Stimulated activated CD4-positive, alpha-beta T cell treated with anti-CD3 and anti-CD28 coated beads, Interleukin-12 subunit alpha, Interleukin-12 subunit beta, amount 100 ng/mL, for 24 hours (primary cell): ENCODE measurements around the gene LIF.
"Not testable (repeated sequence)": the region's sequence is repeated elsewhere in the genome, so short reads cannot be mapped to it uniquely, and the experiment has no call there.

Source experiments
- DNase-seq, 2 experiments: peaks; one replicate each; pipeline ENCODE4 v3.0.0-alpha.2; 2020; ENCODE audit warnings: low read depth in 2 of 2

Gene LIF

DNA sequence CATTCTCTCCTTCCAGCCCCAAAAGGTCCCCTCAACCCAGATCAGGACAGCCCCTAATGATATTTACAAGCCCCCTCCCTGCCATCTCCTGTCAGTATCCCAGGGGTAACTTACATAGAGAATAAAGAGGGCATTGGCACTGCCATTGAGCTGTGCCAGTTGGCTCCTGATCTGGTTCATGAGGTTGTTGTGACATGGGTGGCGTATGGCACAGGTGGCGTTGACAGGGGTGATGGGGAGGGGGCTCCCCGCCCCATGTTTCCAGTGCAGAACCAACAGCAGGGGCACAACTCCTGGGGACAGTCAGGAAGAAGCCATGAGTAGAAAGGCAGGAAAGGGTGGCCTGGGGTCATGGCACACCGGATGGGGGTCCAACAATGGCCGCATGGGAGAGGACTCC lies 1.9 kb downstream of the LIF start:
- DNase-seq, result no peak

DNA sequence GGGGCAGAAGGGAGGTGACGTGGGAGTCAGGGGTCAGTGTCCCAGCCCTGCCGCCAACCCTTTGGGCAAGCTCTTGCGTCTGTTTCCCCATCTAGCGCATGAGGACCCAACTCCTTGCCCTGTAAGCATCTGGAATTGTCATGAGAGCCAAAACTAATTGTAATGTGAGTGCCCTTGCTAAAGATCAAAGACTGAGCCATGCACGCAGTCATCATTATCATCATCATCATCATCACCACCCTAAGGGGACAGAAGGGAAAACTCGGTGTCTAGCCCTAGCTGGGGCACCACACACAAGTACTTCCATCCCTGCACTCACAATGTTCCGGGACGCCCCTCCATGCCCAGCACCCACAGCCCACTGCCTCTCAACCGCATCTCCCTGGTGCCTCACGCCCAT lies 2.5 kb downstream of the LIF start:
- DNase-seq, result no peak

DNA sequence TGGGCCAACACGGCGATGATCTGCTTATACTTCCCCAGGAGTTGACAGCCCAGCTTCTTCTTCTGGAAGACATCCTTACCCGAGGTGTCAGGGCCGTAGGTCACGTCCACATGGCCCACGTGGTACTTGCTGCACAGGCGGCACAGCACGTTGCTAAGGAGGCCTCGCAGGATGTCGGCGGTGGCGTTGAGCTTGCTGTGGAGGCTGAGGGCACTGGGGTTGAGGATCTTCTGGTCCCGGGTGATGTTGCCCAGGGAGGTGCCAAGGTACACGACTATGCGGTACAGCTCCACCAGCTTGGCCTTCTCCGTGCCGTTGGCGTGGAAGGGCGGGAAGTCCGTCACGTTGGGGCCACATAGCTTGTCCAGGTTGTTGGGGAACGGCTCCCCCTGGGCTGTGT lies 2.9 kb downstream of the LIF start:
- peak in 1 of 2 experiments; percentile 47 for DNase-seq

DNA sequence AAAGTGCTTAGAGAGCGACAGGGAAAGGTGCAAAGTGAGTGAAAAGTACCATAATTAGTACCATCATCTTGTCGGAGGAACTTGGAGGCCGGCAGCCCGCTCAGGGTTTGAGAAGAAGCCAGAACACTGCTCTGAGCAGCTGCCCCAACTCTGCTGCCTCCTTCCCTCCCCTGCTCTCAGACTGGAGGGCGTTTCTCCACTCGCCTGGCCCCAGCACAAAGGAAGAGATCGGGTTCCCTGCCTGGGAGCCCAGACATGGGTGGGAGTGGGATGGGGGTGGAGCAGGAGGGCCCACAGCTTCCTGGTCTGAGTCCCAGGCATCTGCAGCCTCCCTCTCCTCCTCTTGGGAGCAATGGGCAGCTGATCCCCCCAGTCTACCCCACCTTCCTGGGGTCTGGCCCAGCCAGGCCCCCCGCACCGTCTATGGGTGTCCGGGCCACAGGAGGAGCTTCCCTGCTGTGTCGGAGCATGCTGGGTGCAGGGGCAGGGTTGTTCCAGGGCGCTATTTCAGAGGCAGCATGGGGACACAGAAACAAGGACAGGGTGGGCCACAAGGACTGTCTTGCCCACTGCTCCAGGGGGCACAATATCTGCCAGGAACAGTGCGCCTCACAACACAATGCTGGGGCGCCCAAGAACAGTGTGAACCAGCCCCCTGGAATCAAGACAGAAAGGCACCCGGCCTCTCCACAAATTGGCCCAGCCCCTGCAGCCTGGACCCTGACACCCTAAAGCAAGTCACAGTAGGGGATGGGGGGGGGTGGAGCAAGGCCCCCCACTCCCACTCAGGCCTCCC lies 4.8 kb downstream of the LIF start:
- peak in 1 of 2 experiments; percentile 44 for DNase-seq

DNA sequence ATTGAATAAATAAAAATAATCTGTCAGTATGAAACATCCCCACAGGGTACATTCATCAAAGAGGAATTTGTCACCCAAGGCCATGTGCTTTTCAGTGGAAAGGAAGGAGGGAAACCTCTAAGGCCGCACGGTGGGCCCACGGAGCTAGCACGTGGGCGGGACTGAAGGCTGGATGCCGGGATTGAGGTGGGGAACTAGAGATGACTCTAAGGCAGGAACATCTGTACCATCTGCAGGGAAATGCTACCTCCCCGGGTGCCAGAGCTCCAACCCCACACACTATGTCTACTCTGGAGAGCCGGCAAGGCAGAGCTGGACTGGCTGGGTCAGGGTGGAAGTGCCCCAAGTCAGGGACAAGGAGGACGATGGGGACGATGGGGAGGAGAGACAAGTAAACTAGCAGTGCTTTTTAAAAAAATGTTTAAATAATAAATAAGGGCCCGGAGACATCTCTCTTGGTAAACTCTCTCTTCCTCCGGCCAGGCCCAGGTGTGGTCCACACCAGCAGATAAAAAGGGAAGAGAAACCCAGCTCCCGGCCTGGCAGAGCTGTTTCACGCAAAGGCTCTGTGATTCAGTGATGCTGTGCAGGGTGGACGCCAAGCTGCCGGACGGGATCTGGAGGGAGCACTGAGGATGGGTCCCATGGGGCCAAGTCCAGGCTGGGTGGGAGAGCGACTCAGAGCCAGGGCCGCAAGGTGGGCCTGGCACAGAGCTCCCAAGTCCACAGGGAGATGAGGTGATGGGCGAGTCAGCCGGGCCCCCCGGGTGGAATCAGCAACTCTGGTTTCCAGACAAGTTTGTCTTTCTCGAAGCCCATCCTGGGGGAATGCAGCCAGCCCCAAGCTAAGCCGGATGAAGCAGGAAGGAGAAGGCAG lies 5.8 kb downstream of the LIF start:
- DNase-seq, result peak in 1 of 2 experiments; percentile 41

DNA sequence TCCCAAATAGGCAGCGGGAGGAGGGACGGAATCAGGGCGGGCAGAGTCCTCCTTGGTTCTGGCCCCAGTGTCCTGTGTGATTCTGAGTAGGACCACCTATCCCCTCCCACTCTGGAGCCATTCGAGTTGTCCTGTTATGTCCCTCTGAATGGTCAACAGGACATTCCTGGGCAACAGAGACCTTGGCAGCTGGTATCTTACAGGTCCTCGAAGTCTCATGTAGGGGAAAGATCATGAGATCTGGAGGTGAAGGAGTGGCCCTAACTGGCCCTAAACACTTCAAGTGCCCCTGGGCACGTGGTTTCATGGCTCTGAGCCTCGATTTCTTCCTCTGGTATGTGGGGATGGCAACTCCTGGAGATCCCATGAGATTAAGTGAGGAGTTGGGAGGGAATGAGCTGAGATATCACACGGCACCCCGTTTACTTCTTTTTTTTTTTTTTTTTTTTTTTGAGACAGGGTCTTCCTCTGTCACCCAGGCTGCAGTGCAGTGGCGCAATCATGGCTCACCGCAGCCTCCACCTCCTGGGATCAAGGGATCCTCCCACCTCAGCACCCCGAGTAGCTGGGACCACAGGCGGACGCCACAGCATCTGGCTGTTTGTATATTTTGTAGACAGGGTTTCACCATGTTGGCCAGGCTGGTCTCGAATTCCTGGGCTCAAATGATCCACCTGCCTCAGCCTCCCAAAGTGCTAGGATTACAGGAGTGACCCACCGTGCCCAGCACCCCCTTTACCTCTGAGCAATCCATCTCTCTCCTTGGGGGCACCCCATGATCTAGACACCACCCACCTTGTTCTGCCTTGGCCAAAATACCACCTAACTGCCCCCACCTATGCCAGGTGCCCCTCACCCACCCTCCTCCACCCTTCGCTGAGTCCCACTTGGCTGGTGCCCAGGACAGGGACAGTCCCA lies 6.8 kb downstream of the LIF start:
- DNase-seq, result peak in 1 of 2 experiments; percentile 55

DNA sequence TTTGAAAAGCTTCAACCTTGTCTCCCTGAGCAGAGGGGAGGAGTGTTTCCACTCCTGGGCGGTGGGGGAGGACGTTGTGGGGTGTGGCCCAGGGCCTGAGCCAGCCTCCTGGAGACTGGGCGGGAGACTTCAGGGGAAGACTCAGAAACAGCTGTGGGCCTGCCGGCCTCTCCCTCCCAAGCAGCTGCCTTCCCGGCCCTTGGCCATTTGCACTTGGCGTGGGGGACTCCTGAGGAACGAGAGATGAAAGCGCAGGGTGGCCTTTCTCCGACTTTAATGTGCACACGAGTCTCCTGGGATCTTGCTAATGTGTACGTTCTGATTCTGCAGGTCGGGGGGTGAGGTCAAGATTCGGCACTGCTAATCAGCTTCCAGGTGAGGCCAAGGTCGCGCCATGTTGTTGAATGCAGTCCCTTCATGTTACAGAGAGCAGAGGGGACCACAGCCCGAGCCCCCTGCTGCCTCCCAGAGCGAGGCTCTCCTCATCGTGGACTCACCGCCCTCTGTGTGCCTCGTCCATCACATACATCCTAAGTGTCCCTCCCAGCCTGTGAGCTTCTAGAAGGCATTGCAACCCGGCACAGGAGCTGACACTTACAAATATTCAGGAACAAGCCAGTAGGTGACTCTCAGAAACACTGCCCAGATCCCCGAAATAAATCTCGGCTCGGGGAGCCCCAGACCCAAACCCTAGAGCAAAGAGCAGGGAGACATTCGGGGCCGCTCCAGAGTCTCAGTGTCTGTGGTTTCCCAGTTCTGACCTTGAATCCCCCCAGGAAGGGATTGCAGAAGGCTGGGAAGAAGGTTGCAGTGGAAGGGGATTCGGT lies 7.7 kb downstream of the LIF start:
- peak in 1 of 2 experiments; percentile 50 for DNase-seq

DNA sequence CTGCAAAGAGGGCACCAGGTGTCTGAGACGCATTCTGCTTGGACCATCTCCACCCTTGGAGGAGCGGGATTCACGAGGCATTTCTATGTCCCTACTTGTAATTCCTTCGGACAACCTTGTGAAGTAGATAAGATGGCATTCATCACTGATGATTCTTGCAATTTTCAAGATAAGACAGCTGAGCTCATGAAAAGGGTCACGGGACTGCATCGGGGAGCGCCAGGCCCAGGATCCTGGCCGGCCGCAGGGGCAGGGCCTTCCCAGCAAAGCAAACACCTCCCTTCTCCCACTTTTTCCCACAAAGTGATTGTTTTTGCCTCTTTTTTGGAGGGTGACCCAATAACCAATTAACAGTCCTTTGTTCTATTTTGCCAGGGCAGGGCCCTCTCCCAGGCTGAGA lies 8.4 kb downstream of the LIF start:
- DNase-seq, result no peak

DNA sequence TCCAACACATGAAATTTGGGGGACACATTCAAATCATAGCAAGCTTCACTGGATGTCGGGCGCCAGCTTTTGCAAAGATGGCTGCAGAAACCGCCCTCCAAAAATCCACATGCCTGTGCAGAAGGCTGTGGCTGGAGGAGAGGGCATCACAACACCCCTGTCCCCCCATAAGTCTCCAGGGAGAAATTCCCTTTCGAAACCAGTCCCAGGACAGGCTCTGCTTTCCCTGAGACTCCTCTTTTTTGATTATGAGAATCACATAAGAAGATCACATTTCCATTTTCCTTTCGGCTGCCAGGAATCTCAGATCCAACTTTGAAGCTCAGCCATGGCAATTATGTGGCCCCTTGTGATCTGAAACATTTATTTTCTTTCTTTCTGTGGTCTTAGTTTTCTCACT lies 9.7 kb downstream of the LIF start:
- DNase-seq, result no peak

DNA sequence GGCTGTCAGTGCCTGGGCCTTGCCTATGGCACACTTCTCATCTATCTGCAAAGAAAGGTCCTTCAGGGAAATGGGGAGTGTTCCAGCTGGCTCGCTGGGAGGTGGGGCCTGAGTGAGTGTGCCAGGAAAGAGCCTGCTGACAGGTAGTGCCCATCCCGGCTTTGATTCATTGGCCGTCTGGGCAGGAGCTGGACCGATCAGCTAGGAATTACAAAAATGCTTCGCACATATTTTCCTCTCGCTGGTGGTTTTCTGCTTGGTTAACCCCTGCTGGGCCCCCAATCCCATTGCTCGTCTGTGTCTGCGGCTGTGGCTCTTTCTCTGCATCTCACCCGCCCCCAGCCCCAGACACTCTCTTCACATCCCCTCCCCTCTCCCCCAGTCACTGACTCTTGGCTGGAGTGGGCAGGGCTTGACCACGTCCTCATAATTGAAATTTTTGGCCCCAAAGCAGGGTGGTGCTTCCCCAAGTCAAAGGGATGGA lies 10.8 kb downstream of the LIF start:
- DNase-seq, result no peak

DNA sequence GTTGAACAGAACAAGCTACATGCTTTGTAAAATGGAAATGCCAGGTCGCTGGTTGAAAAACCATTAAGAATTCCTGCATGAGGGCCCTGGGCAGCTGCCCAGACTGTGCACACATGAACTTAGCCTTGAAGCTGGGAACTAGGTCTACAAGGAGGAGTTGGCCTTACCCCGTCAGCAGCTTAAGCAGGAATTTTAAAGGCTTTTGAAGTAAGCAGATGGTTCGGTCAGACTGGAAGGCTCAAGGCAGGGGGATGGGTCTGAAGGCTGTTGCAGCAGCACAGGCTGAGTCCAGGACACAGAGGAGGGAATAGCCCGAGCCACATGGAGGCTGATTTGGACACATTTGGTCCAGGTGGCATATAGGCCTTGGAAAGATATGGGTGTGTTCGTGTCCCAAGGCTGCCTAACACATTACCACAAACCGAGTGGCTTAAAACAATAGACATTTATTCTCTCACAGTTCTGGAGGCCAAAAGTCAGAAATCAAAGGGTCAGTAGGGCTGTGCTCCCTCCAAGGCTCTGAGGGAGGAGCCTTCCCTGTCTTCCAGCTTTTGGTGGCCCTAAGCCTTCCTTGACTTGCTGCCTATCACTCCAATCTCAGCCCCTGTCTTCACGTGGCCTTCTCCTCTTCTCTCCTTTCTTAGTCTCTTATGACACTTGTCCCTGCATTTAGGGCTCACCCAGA lies 11.6 kb downstream of the LIF start:
- DNase-seq, result no peak

DNA sequence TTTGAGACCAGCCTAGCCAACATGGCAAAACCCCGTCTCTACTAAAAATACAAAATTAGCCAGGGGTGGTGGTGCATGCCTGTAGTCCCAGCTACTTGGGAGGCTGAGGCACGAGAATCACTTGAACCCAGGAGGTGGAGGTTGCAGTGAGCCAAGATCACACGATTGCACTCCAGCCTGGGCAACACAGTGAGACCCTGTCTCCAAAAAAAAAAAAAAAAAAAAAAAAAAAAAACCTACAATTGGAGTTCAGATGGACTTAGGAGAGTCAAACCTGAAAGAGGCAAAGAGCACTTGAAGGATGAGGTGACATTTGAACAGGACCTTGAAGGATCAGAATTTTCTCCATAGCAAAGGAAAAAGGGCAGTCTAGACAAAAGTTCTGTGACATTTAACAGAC lies 12.2 kb downstream of the LIF start:
- DNase-seq, result not testable (repeated sequence)

DNA sequence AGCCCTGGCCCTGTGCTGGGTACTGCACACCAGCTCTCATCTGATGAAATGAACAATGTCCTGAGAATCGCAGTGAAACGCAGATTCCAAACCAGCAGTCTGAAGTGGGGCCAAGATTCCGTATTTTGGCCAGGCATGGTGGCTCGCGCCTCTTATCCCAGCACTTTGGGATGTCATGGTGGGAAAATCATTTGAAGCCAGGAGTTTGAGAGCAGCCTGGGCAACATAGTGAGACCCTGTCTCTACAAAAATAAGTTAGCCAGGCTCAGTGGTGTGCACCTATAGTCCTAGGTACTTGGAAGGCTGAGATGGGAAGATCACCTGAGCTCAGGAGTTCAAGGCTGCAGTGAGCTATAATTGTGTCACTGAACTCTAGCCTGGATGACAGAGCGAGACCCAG lies 13.0 kb downstream of the LIF start:
- DNase-seq, result no peak

DNA sequence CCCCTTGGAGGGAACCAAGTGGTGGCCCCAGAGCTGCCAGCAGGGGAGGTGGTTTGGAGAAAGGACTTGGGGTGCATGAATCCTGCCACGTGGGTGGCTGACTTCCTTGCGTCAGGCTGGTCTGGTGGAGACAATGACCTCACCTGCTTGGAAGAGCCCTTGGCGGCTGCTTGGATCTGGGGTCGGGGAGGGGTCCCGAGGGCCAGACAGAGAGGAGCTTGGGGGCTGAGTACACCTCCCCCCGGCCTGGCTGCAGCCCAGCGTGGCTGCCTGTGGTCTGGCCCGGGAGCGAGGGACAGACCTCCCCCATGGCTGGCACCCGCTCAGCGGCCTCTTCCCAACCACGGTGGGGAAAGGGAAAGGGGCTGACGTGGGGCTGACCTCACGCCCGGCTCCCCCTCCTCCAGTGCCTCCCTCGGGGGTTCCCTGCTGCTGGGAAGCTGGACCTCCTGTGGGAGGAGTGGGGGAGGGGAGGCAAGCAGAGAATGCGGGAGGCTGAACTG lies 13.8 kb downstream of the LIF start:
- DNase-seq, result no peak

DNA sequence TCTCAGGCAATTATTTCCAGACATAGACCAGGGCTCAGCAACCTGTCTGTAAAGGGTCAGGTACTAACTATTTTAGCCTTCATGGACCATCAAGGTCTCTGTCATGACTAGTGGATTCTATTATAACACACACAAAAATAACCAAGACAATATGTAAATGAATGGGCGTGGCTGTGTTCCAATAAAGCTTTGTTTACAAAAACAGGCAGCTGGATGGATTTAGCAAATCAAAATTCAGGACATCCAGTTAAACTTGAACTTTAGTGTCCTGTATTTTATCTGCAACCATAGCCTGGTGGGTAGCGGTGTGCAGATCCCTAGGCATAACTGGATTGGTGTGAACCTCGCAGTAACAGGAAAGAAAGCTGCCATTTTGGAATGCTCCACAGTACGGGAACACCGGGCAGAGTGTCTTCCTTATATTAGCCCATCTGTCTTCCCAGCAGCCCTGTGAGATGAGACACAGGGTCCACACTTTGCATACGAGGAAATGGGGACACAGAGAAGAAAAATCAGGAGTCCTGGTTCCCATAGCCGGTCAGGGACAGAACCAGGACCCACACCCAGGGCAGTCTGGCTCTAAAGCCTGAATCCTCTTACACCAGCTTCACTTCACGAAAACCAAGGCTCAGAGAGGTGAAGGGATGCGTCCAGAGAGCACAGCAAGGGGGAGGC lies 15.6 kb downstream of the LIF start:
- DNase-seq, result no peak

DNA sequence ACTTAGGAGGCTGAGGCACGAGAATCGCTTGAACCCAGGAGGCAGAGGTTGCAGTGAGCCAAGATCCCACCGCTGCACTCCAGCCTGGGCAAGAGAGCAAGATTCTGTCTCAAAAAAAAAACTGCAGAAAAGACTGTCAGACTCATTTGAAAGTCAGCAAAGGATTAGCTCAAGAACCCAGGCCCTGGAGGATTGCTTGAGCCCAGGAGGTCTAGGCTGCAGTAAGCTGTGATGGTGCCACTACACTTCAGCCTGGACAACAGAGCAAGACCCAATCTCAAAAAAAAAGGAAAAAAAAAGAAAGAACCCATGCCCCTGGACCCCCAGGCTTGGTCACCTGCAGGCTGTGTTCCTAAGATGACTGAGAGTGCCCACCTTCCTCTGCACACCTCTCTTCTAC lies 16.2 kb downstream of the LIF start:
- DNase-seq, result no peak

DNA sequence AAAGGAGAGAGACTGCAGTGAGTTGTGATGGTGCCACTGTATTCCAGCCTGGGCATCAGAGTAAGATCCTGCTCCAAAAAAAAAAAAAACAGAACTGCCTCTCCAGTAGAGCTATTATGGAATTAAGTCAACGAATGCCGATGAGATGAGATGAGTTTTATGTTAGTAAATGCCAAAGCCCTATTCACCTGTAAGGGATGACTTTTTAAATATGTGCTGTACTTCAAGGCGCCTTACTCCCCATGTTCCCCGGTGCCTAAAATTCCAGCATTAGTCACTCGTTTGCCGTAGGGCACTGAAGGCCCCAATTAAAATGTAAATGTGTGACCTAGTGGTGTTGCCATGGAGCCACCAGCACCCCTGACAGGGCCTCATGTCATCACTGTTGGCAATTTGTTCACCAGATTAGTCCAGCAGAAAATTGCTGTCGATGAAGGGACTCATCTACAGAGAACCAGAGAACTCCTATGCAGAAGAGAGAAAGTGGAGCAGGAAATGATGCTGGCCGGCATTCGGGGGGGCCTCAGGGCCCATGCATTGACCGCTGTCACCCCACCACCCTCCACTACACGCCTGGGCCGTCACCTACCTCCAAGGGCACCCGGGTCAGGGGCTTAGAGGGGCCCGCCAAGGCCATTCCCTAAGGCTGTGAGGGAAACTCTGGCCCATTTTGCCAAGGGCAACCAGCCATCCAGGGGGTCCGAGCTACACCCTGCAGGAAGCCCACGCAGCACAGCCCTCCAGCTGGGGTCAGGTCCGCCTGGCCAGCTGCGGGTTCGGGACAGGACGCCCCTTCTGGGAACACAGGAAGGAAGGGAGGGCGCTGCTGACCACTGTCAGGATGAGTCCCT lies 17.8 kb downstream of the LIF start:
- no peak for DNase-seq

DNA sequence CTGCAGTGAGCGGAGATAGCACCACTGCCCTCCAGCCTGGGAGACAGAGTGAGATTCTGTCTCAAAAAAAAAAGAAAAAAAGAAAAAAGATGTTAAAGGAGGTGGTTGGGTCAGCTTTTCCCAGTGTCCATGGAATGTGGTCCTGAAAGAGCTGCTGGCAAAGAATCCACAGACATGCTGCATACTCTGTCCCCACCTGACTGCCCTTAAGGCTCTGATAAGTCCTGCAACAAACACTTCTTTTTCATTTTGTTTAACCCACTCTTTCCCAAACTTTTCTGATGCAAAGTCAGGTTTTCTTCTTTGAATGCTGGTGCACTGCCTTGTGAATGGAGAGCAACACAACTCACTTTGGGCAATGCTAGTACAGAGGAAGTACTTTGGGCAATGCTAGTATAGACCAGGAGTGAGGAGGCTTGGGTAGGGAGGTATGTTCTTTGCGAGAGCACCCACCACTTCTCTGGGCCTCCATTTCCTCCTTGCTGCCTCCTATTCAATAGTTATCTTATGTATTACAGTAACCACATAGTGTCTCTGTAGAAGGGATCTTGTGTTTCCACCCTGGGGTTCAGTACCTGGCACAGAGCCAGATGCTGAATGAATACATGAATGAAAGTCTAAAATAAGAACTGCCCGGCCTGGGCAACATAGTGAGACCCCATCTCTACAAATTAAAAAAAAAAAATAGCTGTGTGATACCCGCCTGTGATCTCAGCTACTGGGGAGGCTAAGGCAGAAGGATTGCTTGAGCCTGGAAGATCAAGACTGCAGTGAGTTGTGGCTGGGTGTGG lies 18.9 kb downstream of the LIF start:
- DNase-seq, result no peak
